ENCODE results near the gene UBE2F. TPM values are rescaled to one million over a fixed set of nuclear protein-coding genes. Genes with fewer than 3 reads are reported as not detected.

Gene UBE2F
- total and polyA plus RNA-seq, 2 donors (not counting 1 experiment from before 2014, with no cell fraction given): 53.7 to 113 TPM

GRCh38 chr2:238042090-238042489, 75.3 kb downstream of the UBE2F start:
- H3K27me3 ChIP-seq (ENCODE audit: control insufficient read depth, insufficient read depth, low read length): no peaks in the 10 kb centered on the region
- peaks cover 20% of the 10 kb centered on the region for H3K36me3 ChIP-seq (ENCODE audit: control insufficient read depth, insufficient read depth, low read length)
- no peak overlapping the region for H3K4me3 ChIP-seq (replicated peaks in 1 of 4; ENCODE audit: control extremely low read depth in 1 of 4, insufficient read depth in 1 of 4, low read depth in 3 of 4, low read length in 4 of 4)
- no peak overlapping the region for H3K27ac ChIP-seq (ENCODE audit: insufficient read depth, low read length)
- H3K9ac ChIP-seq (ENCODE audit: insufficient read depth, low read length): no peak overlapping the region
- H4K20me1 ChIP-seq (ENCODE audit: control insufficient read depth, extremely low read depth, insufficient read depth, low read length): no peaks in the 10 kb centered on the region
- H3K9me3 ChIP-seq (ENCODE audit: control insufficient read depth, insufficient read depth, low read depth, low read length): no peaks in the 10 kb centered on the region
- H3K4me1 ChIP-seq (ENCODE audit: control insufficient read depth, extremely low read depth, insufficient read depth, low read length): peaks cover 2% of the 10 kb centered on the region
- TF ChIP-seq CTCF (conservative IDR thresholded peaks at IDR 0.05 in 1 of 2, IDR thresholded peaks at IDR 0.05 in 1 of 2; ENCODE audit: low read depth in 1 of 2, low read length in 2 of 2): no peak
- H2AFZ ChIP-seq (ENCODE audit: low read length): no peak overlapping the region
- H3K4me2 ChIP-seq (ENCODE audit: extremely low read depth, insufficient read depth, low read length): no peak overlapping the region
- H3K79me2 ChIP-seq (ENCODE audit: control insufficient read depth, insufficient read depth, low read length): no peaks in the 10 kb centered on the region
- DNase-seq (ENCODE audit: low read depth in 2 of 2): no peak

- Histone ChIP-seq H3K79me2 (ENCODE audit: control insufficient read depth, insufficient read depth, low read length) (no peaks in the 10 kb centered on the region), H4K20me1 (ENCODE audit: control insufficient read depth, extremely low read depth, insufficient read depth, low read length) (no peaks in the 10 kb centered on the region), H3K4me3 (replicated peaks in 1 of 4; ENCODE audit: control extremely low read depth in 1 of 4, insufficient read depth in 1 of 4, low read depth in 3 of 4, low read length in 4 of 4) (no peak overlapping the region), H3K4me1 (ENCODE audit: control insufficient read depth, extremely low read depth, insufficient read depth, low read length) (peaks cover 2% of the 10 kb centered on the region), H3K27me3 (ENCODE audit: control insufficient read depth, insufficient read depth, low read length) (no peaks in the 10 kb centered on the region), H3K27ac (ENCODE audit: insufficient read depth, low read length) (no peak overlapping the region), H2AFZ (ENCODE audit: low read length) (no peak overlapping the region), H3K4me2 (ENCODE audit: extremely low read depth, insufficient read depth, low read length) (no peak overlapping the region), H3K9ac (ENCODE audit: insufficient read depth, low read length) (no peak overlapping the region), H3K9me3 (ENCODE audit: control insufficient read depth, insufficient read depth, low read depth, low read length) (no peaks in the 10 kb centered on the region), H3K36me3 (ENCODE audit: control insufficient read depth, insufficient read depth, low read length) (peaks cover 17% of the 10 kb centered on the region)
- DNase-seq (ENCODE audit: low read depth in 2 of 2): no peak
- TF ChIP-seq EZH2 (IDR thresholded peaks at IDR 0.05; ENCODE audit: low read length, missing control alignments) (no peak), CTCF (conservative IDR thresholded peaks at IDR 0.05 in 1 of 2, IDR thresholded peaks at IDR 0.05 in 1 of 2; ENCODE audit: low read depth in 1 of 2, low read length in 2 of 2) (no peak)
Observed at GRCh38 chr2:238042849-238043584, 76.2 kb downstream of the UBE2F start.

- Histone ChIP-seq H3K79me2 (ENCODE audit: control insufficient read depth, insufficient read depth, low read length) (no peaks in the 10 kb centered on the region), H3K4me1 (ENCODE audit: control insufficient read depth, extremely low read depth, insufficient read depth, low read length) (peaks cover 2% of the 10 kb centered on the region), H3K27ac (ENCODE audit: insufficient read depth, low read length) (no peak overlapping the region), H3K36me3 (ENCODE audit: control insufficient read depth, insufficient read depth, low read length) (peaks cover 11% of the 10 kb centered on the region), H3K4me2 (ENCODE audit: extremely low read depth, insufficient read depth, low read length) (no peak overlapping the region), H4K20me1 (ENCODE audit: control insufficient read depth, extremely low read depth, insufficient read depth, low read length) (no peaks in the 10 kb centered on the region), H3K9me3 (ENCODE audit: control insufficient read depth, insufficient read depth, low read depth, low read length) (no peaks in the 10 kb centered on the region), H3K27me3 (ENCODE audit: control insufficient read depth, insufficient read depth, low read length) (no peaks in the 10 kb centered on the region), H2AFZ (ENCODE audit: low read length) (no peak overlapping the region), H3K4me3 (replicated peaks in 1 of 4; ENCODE audit: control extremely low read depth in 1 of 4, insufficient read depth in 1 of 4, low read depth in 3 of 4, low read length in 4 of 4) (no peak overlapping the region), H3K9ac (ENCODE audit: insufficient read depth, low read length) (no peak overlapping the region)
- no peak for DNase-seq (ENCODE audit: low read depth in 2 of 2)
- TF ChIP-seq EZH2 (IDR thresholded peaks at IDR 0.05; ENCODE audit: low read length, missing control alignments) (no peak), CTCF (conservative IDR thresholded peaks at IDR 0.05 in 1 of 2, IDR thresholded peaks at IDR 0.05 in 1 of 2; ENCODE audit: low read depth in 1 of 2, low read length in 2 of 2) (no peak)
Observed at GRCh38 chr2:238043851-238044250, 77.0 kb downstream of the UBE2F start.

Data from fibroblast of lung (primary cell).